Stimulated activated CD8-positive, alpha-beta memory T cell treated with anti-CD3 and anti-CD28 coated beads, Interleukin-2, amount 100 ng/mL, for 1 hour (primary cell): Measurements from ENCODE around the gene DOP1B.

Experiments
- DNase-seq, 2 donors: peaks; one replicate each; pipeline ENCODE4 v3.0.0-alpha.2; 2020; ENCODE audit warnings: low read depth in 2 of 2

DOP1B gene

GRCh38 chr21:36202726-36203602, 46.3 kb downstream of the DOP1B start:
- no peak for DNase-seq

GRCh38 chr21:36203603-36203889, 46.9 kb downstream of the DOP1B start:
- no peak for DNase-seq

- DNase-seq: no peak
Observed at GRCh38 chr21:36204980-36205379, 48.4 kb downstream of the DOP1B start.

- DNase-seq: no peak
Observed at GRCh38 chr21:36205962-36206361, 49.3 kb downstream of the DOP1B start.
